ENCODE results near the gene DLG2.

Gene DLG2

DNA sequence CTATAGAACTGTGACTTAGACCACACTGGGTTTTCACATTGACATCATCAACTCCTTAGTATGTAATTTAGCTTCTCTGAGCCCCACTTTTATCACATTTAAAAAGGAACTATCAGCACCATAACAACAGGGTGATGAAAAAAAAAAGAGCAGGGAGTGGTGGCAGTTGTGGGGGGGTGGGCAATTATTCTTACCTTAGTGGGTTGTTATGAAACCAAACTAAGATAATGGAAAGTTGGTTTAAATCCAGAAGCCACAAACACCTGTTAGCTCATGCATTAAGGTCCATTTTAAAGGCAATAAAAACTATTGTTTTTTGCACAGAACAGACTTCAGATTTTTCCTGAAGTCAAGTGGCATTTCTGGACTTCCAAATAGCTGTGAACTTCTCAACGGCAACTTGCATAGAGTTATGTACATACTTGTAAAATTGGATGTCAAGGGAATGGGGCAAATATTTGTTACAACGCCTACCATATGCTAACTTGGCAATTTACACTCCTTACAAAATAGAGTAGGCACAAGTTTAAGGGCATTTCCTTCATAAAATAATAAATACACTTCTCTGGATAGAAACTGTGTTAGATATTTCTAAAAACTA, 793.6 kb downstream of the DLG2 start:
- Histone ChIP-seq H3K27ac (no peak overlapping the region), H3K36me3 (no peaks in the 10 kb centered on the region), H3K27me3 (no peaks in the 10 kb centered on the region), H3K4me1 (ENCODE audit: control insufficient read depth in 1 of 2, insufficient read depth in 1 of 2, low read depth in 1 of 2, low read length in 1 of 2) (no peaks in the 10 kb centered on the region), H3K9me3 (no peaks in the 10 kb centered on the region), H3K4me3 (ENCODE audit: low read depth in 1 of 2, low read length in 1 of 2) (no peak overlapping the region)
- no peak for TF ChIP-seq CTCF (IDR thresholded peaks at IDR 0.05)

GRCh38 chr11:84830372-84830771, 796.8 kb downstream of the DLG2 start:
- H3K27ac ChIP-seq = no peak overlapping the region
- TF ChIP-seq CTCF (IDR thresholded peaks at IDR 0.05) = no peak
- no peaks in the 10 kb centered on the region for H3K9me3 ChIP-seq
- H3K27me3 ChIP-seq = no peaks in the 10 kb centered on the region
- no peak overlapping the region for H3K4me3 ChIP-seq (ENCODE audit: low read depth in 1 of 2, low read length in 1 of 2)
- H3K4me1 ChIP-seq (ENCODE audit: control insufficient read depth in 1 of 2, insufficient read depth in 1 of 2, low read depth in 1 of 2, low read length in 1 of 2) = no peaks in the 10 kb centered on the region
- no peaks in the 10 kb centered on the region for H3K36me3 ChIP-seq

DNA sequence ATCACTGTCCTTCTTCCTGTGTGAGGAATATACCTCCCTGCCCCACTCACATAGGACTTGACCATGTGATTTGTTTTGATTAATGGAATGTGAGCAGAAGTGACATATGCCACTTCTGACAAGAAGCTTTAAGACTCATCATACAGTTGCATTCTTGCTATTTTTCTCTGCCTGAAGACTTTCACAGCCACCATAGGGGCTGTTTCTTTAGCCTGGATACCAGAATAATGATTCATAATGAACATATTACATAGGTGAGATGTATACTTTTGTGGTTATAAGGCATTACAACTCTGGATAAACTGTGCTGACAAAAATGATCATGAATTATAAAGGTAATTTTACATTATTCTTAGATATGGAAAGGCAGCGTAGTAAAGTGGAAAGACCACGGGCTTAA, 798.0 kb downstream of the DLG2 start:
- no peak for TF ChIP-seq CTCF (IDR thresholded peaks at IDR 0.05)

GRCh38 chr11:84828616-84829015, 798.5 kb downstream of the DLG2 start:
- Histone ChIP-seq H3K27me3 (no peaks in the 10 kb centered on the region), H3K4me1 (ENCODE audit: control insufficient read depth in 1 of 2, insufficient read depth in 1 of 2, low read depth in 1 of 2, low read length in 1 of 2) (no peaks in the 10 kb centered on the region), H3K9me3 (no peaks in the 10 kb centered on the region), H3K4me3 (ENCODE audit: low read depth in 1 of 2, low read length in 1 of 2) (no peak overlapping the region), H3K36me3 (no peaks in the 10 kb centered on the region), H3K27ac (no peak overlapping the region)
- no peak for TF ChIP-seq CTCF (IDR thresholded peaks at IDR 0.05)

More for the DNA sequence above, 798.0 kb downstream of the DLG2 start:
- no peaks in the 10 kb centered on the region for H3K27me3 ChIP-seq
- no peak overlapping the region for H3K27ac ChIP-seq
- no peaks in the 10 kb centered on the region for H3K36me3 ChIP-seq
- no peaks in the 10 kb centered on the region for H3K9me3 ChIP-seq
- H3K4me3 ChIP-seq (ENCODE audit: low read depth in 1 of 2, low read length in 1 of 2) = no peak overlapping the region
- no peaks in the 10 kb centered on the region for H3K4me1 ChIP-seq (ENCODE audit: control insufficient read depth in 1 of 2, insufficient read depth in 1 of 2, low read depth in 1 of 2, low read length in 1 of 2)

GRCh38 chr11:84825106-84825660, 802.0 kb downstream of the DLG2 start:
- Histone ChIP-seq H3K4me1 (ENCODE audit: control insufficient read depth in 1 of 2, insufficient read depth in 1 of 2, low read depth in 1 of 2, low read length in 1 of 2) (no peaks in the 10 kb centered on the region), H3K27me3 (no peaks in the 10 kb centered on the region)
- TF ChIP-seq CTCF (IDR thresholded peaks at IDR 0.05) = no peak

More at GRCh38 chr11:84825106-84825660, 802.0 kb downstream of the DLG2 start:
- no peak overlapping the region for H3K4me3 ChIP-seq (ENCODE audit: low read depth in 1 of 2, low read length in 1 of 2)
- no peaks in the 10 kb centered on the region for H3K36me3 ChIP-seq
- H3K27ac ChIP-seq = no peak overlapping the region
- no peaks in the 10 kb centered on the region for H3K9me3 ChIP-seq

Data from neutrophil (primary cell).